Activated CD8-positive, alpha-beta memory T cell treated with anti-CD3 and anti-CD28 coated beads, Interleukin-2, amount 50 U/mL, for 1 hour (primary cell): Measurements from ENCODE around the gene TLE3.
A peak's percentile ranks its signal among the peaks of the same experiment; 100 is the strongest.
"Not testable (repeated sequence)": the region's sequence is repeated elsewhere in the genome, so short reads cannot be mapped to it uniquely, and the experiment has no call there.

Source experiments
- DNase-seq: peaks from one replicate; pipeline ENCODE4 v3.0.0-alpha.2; 2020; ENCODE audit errors: extremely low read depth

TLE3 gene

GRCh38 chr15:70097321-70098152 lies at the start of gene TLE3:
TLE3 (minus strand) TSS chr15:70097917; CDS start chr15:70096798, 1,119 bp downstream.
- DNase-seq, result peak; percentile 94

GRCh38 chr15:70147178-70147760 lies 49.6 kb upstream of the TLE3 start:
- no peak for DNase-seq

- no peak for DNase-seq
Observed at GRCh38 chr15:70146771-70147170, 49.1 kb upstream of the TLE3 start.

GRCh38 chr15:70146162-70146561 lies 48.4 kb upstream of the TLE3 start:
- DNase-seq, result no peak

- no peak for DNase-seq
Observed at GRCh38 chr15:70145261-70145660, 47.5 kb upstream of the TLE3 start.

GRCh38 chr15:70142322-70143191 lies 44.8 kb upstream of the TLE3 start:
- DNase-seq, result no peak

GRCh38 chr15:70142072-70142321 lies 44.3 kb upstream of the TLE3 start:
- no peak for DNase-seq

- DNase-seq, result no peak
Observed at GRCh38 chr15:70141376-70142071, 43.8 kb upstream of the TLE3 start.

GRCh38 chr15:70140543-70141375 lies 43.0 kb upstream of the TLE3 start:
- no peak for DNase-seq

GRCh38 chr15:70140025-70140542 lies 42.4 kb upstream of the TLE3 start:
- DNase-seq, result no peak

- DNase-seq, result no peak
Observed at GRCh38 chr15:70137967-70138366, 40.2 kb upstream of the TLE3 start.

GRCh38 chr15:70137021-70137420 lies 39.3 kb upstream of the TLE3 start:
- not testable (repeated sequence) for DNase-seq

GRCh38 chr15:70133781-70134421 lies 36.2 kb upstream of the TLE3 start:
- DNase-seq, result no peak

- DNase-seq, result no peak
Observed at GRCh38 chr15:70133296-70133695, 35.6 kb upstream of the TLE3 start.

GRCh38 chr15:70132571-70132970 lies 34.9 kb upstream of the TLE3 start:
- DNase-seq, result no peak

- no peak for DNase-seq
Observed at GRCh38 chr15:70132139-70132538, 34.4 kb upstream of the TLE3 start.

- DNase-seq, result no peak
Observed at GRCh38 chr15:70128414-70129140, 30.9 kb upstream of the TLE3 start.

GRCh38 chr15:70127770-70128413 lies 30.2 kb upstream of the TLE3 start:
- no peak for DNase-seq

- DNase-seq, result no peak
Observed at GRCh38 chr15:70127288-70127746, 29.6 kb upstream of the TLE3 start.
